ENCODE results near the gene GJB2. TPM values are rescaled to one million over a fixed set of nuclear protein-coding genes. Genes with fewer than 3 reads are reported as not detected.
A peak's percentile ranks its signal among the peaks of the same experiment; 100 is the strongest.

GJB2 gene
- total RNA-seq, 1 donor from 2014 or later: 5.7 TPM

DNA sequence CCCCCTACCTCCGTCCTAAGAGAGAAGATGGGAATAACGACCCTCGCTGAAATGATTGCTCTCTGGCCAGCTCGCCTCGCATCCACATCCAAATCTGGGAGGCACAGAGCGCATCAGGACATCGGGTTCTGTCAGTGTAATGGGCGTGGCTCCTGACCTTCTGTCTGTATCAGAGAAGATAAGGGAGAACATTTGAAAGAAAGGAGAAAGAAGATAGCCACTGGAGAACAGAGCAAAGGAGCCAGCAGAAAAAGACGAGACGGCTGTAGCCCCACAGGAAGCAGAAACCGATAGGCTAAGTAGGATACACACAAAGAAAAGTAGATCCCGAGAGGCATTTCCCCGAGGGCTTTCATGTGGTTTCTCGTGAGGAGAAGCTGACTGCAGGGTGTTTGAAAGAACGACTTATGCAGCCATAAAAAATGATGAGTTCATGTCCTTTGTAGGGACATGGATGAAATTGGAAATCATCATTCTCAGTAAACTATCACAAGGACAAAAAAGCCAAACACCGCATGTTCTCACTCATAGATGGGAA lies 14.0 kb upstream of the GJB2 start:
- no peak for DNase-seq (ENCODE audit: low read depth)
- H3K4me3 ChIP-seq (ENCODE audit: low read depth, low read length): no peak overlapping the region
- TF ChIP-seq CTCF (conservative IDR thresholded peaks at IDR 0.05; ENCODE audit: low read depth, low read length): no peak

DNA sequence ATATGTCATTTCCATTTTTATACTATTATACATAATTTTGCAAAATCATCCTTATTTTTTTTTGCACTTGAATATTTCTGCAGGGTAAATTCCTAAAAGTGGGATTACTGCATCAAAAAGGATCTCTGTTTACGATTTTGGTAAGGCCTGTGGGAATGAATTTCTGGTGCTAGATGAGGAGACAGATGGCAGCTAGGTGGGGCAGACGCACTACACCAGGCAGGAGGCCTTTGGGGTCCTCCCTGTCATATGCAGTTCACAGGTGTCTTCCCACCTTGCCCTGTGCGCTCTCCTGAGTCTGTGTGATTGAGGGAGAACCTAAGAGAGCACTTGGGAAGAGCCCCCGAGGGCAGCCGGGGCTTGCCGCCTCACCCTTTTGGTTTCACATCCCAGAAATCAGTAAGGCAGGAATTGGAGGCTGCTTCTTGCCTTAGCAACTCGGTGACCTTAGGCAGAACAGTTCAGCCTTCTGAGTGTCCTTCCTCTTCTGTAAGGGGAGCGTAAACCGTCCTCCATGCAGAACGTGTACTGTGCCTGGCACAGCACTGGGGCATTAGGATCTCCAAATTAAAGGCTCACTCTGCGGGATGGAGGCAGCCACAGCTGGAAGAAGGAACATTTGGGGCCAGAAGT lies 13.4 kb upstream of the GJB2 start:
- DNase-seq (ENCODE audit: low read depth): no peak
- no peak for TF ChIP-seq CTCF (conservative IDR thresholded peaks at IDR 0.05; ENCODE audit: low read depth, low read length)
- H3K4me3 ChIP-seq (ENCODE audit: low read depth, low read length): no peak overlapping the region

DNA sequence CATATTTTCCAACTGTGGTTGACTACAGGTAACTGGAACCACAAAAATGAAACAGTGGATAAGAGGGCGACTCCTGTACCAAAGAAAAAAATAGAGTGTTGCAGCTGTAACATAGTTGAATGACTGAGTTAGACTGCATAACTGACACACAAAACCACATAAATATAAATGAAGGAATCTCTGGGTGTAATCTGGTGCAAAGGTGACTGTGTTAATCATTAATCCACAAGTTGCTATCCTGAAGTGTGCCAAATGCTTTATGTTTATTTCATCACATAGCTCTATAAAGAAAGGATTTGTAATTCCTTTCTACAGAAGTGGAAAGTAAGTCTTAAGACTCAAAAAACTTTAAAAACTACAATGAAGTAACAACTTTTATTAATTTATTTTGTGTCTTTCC lies 6.0 kb upstream of the GJB2 start:
- DNase-seq (ENCODE audit: low read depth): no peak
- TF ChIP-seq CTCF (conservative IDR thresholded peaks at IDR 0.05; ENCODE audit: low read depth, low read length): no peak
- no peak overlapping the region for H3K4me3 ChIP-seq (ENCODE audit: low read depth, low read length)

GRCh38 chr13:20197361-20197834 lies 4.7 kb upstream of the GJB2 start:
- H3K4me3 ChIP-seq (ENCODE audit: low read depth, low read length): no peak overlapping the region
- no peak for DNase-seq (ENCODE audit: low read depth)
- TF ChIP-seq CTCF (conservative IDR thresholded peaks at IDR 0.05; ENCODE audit: low read depth, low read length): peak; percentile 79

DNA sequence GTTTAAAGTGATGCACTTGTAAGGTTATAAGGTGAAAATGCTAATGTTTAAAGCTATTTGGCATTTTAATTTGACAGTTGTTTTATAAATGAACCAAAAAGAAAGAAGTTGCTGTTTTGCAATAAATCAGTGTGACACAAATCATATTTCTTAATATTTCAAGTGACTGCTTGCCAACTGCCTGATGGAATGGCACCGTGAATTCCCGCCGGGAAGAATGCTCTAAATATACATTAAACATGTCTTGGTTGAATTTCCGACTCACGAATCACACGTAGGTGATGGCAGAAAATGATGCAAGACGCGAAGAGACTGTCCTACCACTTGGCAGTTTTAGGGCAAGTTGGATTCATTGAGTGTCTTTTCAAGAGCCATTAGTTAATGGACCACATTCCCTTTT lies 3.1 kb upstream of the GJB2 start:
- no peak overlapping the region for H3K4me3 ChIP-seq (ENCODE audit: low read depth, low read length)
- no peak for TF ChIP-seq CTCF (conservative IDR thresholded peaks at IDR 0.05; ENCODE audit: low read depth, low read length)
- no peak for DNase-seq (ENCODE audit: low read depth)

GRCh38 chr13:20193907-20194631 lies 1.3 kb upstream of the GJB2 start:
- H3K4me3 ChIP-seq (ENCODE audit: low read depth, low read length): no peak overlapping the region
- no peak for DNase-seq (ENCODE audit: low read depth)
- no peak for TF ChIP-seq CTCF (conservative IDR thresholded peaks at IDR 0.05; ENCODE audit: low read depth, low read length)

Measured in epithelial cell of proximal tubule (primary cell).